ENCODE results near the gene B2M. TPM values are rescaled to one million over a fixed set of nuclear protein-coding genes. Genes with fewer than 3 reads are reported as not detected.
"Not testable (repeated sequence)": the region's sequence is repeated elsewhere in the genome, so short reads cannot be mapped to it uniquely, and the experiment has no call there.

B2M gene
- polyA plus RNA-seq (2012; ENCODE audit: insufficient read depth, insufficient read length): 1,962 TPM

DNA sequence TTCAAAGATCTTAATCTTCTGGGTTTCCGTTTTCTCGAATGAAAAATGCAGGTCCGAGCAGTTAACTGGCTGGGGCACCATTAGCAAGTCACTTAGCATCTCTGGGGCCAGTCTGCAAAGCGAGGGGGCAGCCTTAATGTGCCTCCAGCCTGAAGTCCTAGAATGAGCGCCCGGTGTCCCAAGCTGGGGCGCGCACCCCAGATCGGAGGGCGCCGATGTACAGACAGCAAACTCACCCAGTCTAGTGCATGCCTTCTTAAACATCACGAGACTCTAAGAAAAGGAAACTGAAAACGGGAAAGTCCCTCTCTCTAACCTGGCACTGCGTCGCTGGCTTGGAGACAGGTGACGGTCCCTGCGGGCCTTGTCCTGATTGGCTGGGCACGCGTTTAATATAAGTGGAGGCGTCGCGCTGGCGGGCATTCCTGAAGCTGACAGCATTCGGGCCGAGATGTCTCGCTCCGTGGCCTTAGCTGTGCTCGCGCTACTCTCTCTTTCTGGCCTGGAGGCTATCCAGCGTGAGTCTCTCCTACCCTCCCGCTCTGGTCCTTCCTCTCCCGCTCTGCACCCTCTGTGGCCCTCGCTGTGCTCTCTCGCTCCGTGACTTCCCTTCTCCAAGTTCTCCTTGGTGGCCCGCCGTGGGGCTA lies at the start of gene B2M, which contains the start of gene PATL2:
Gene B2M (plus strand): TSS at position 422 of the 647 bp plus-strand sequence. CDS start 30 bp downstream, at position 452.
Gene PATL2 (minus strand): TSS at position 228 of the 647 bp plus-strand sequence. CDS start 34,833 bp downstream, outside the sequence.
- H3K4me3 ChIP-seq (ENCODE audit: low read length): peak within 1 kb of the TSS; percentile 91
- peak; percentile 96 for DNase-seq (ENCODE audit: low read depth, low spot score)

- no peak for DNase-seq (ENCODE audit: low read depth, low spot score)
- no peak overlapping the region for H3K4me3 ChIP-seq (ENCODE audit: low read length)
These were observed 49.7 kb upstream of the B2M start for GRCh38 chr15:44661576-44661975.

GRCh38 chr15:44662478-44663409 lies 48.6 kb upstream of the B2M start:
- DNase-seq (ENCODE audit: low read depth, low spot score): peak; percentile 52
- peak overlapping the region; percentile 86 for H3K4me3 ChIP-seq (ENCODE audit: low read length)

GRCh38 chr15:44663410-44664308 lies 47.7 kb upstream of the B2M start, which contains the start of gene SPG11:
Gene SPG11, minus strand, starts transcription at chr15:44663662. Its CDS starts 15 bp downstream, at chr15:44663647.
- DNase-seq (ENCODE audit: low read depth, low spot score): peak; percentile 96
- H3K4me3 ChIP-seq (ENCODE audit: low read length): peak within 1 kb of the TSS; percentile 86

- H3K4me3 ChIP-seq (ENCODE audit: low read length): no peak overlapping the region
- DNase-seq (ENCODE audit: low read depth, low spot score): no peak
These were observed 44.9 kb upstream of the B2M start for GRCh38 chr15:44666210-44667038.

GRCh38 chr15:44667039-44667360 lies 44.3 kb upstream of the B2M start:
- DNase-seq (ENCODE audit: low read depth, low spot score): no peak
- H3K4me3 ChIP-seq (ENCODE audit: low read length): no peak overlapping the region

GRCh38 chr15:44668921-44669320 lies 42.4 kb upstream of the B2M start:
- no peak for DNase-seq (ENCODE audit: low read depth, low spot score)
- H3K4me3 ChIP-seq (ENCODE audit: low read length): no peak overlapping the region

DNA sequence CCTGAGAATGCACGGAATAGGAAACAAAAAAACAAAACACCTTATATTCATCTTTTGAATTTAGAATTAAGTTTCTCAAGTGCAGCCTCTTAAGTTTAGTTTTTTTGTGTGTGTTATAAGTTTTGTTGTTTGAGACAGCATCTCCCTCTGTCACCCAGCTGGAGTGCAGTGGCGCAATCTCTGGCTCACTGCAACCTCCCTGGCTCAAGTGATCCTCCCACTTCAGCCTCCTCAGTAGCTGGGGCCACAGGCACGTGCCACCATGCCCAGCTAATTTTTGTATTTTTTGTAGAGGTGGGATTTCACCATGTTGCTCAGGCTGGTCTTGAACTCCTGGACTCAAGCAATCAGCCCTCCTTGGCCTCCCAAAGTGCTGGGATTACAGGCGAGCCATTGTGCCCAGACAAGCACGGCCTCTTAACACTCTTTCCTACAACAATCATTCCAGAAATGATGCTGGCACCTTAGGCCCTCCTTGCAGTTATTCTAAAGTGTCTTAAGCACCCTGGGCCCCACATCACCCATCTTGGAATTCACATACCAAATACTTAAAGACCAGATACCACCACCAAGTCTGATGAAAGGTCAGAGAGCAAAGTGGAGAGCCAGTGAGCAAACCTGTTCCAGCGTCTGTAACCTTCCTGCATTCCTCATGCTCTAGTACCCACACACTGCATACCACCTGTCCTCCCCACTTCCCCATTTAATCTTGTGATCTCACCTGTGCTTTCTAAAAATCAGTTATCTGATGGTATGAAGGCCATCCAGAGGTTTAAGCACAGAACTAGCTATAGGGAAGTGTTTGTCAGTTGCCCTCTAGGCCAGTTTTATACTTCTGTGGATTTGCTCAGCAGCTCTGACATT lies 41.0 kb upstream of the B2M start:
- DNase-seq (ENCODE audit: low read depth, low spot score): no peak
- H3K4me3 ChIP-seq (ENCODE audit: low read length): no peak overlapping the region

- no peak for DNase-seq (ENCODE audit: low read depth, low spot score)
- no peak overlapping the region for H3K4me3 ChIP-seq (ENCODE audit: low read length)
These were observed 37.7 kb upstream of the B2M start for GRCh38 chr15:44673639-44674038.

GRCh38 chr15:44675911-44676310 lies 35.4 kb upstream of the B2M start:
- DNase-seq (ENCODE audit: low read depth, low spot score): no peak
- H3K4me3 ChIP-seq (ENCODE audit: low read length): no peak overlapping the region

DNA sequence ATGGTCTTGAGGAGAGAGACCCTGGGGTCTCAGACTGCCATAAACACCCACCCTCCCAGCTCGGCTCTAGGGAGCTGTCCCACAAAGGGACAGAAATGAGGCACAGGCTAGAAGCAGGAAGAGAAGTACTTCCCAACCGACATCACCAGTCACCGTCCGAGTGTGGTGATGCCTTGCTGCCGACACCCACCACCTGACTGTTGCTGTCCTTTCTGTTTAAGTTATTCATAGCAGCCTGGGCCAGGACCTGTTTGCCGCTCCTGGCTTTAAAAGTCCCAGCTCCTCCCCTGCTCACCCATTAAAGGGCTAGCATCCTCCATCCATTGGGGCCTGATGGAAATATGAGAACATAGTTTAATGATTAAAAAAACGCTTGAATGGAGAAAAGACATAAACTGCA lies 34.6 kb upstream of the B2M start:
- H3K4me3 ChIP-seq (ENCODE audit: low read length): no peak overlapping the region
- DNase-seq (ENCODE audit: low read depth, low spot score): no peak

DNA sequence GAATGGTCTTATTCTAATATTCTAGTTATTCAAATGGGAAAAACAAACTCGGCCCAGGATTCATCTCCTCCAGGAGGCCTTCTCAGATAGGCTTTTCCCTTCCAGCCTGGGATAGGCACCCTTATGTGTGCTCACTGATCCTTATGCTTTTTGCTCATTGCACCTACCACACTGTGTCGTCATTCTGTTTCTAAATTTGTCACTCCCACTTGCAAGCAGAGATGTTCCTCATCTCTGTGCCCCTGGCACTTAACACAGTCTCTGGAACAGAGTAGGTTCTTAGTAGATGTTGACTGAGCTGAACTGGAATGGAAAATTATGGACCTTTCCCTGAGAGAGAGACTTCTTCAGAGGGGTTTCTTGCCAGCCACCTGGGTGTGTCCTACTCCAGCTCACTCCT lies 29.1 kb upstream of the B2M start:
- DNase-seq (ENCODE audit: low read depth, low spot score): no peak
- no peak overlapping the region for H3K4me3 ChIP-seq (ENCODE audit: low read length)

DNA sequence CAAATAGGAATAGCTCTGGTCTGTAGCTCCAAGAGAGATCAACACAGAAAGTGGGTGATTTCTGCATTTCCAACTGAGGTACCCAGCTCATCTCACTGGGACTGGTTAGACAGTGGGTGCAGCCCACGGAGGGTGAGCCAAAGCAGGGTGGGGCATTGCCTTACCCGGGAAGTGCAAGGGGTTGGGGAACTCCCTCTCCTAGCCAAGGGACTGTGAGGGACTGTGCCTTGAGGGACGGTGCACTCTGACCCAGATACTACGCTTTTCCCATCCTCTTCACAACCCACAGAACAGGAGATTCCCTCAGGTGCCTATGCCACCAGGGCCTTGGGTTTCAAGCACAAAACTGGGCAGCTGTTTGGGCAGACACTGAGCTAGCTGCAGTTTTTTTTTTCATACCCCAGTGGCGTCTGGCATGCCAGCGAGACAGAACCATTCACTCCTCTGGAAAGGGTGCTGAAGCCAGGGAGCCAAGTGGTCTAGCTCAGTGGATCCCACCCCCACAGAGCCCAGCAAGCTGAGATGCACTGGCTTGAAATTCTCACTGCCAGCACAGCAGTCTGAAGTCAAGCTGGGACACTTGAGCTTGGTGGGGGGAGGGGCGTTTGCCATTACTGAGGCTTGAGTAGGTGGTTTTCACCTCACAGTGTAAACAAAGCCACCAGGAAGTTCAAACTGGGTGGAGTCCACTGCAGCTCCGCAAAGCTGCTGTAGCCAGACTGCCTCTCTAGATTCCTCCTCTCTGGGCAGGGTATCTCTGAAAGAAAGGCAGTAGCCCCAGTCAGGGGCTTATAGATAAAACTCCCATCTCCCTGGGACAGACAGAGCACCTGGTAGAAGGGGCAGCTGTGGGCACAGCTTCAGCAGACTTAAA lies 28.3 kb upstream of the B2M start:
- DNase-seq (ENCODE audit: low read depth, low spot score): peak; percentile 75
- 0 out of 2 replicates have a peak overlapping the region, but pooled peaks have one; percentile 3 for H3K4me3 ChIP-seq (ENCODE audit: low read length)

- H3K4me3 ChIP-seq (ENCODE audit: low read length): not testable (repeated sequence)
These were observed 22.0 kb upstream of the B2M start for GRCh38 chr15:44689318-44689717.

GRCh38 chr15:44690245-44690644 lies 21.1 kb upstream of the B2M start:
- not testable (repeated sequence) for H3K4me3 ChIP-seq (ENCODE audit: low read length); DNase-seq (ENCODE audit: low read depth, low spot score)

More at GRCh38 chr15:44689318-44689717, 22.0 kb upstream of the B2M start:
- not testable (repeated sequence) for DNase-seq (ENCODE audit: low read depth, low spot score)

DNA sequence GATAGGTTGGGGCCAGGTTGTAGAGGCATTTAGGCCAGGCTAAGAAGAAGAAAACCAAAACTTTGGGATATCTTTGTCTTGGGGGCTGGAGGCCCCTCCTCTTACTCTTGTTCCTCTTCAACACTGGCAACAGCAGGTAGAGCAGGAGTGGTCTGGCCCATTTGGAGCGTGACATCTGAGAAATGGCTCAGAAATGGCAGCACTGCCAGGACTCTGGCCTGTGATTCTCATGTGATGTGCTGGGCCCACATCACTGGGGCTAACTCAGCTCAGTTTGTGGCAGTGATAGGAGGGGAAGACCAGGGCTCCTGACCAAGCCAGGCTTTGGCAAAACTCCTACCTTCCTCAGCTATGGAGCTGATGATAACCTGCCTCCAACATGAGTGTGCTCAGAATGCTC lies 18.7 kb upstream of the B2M start:
- DNase-seq (ENCODE audit: low read depth, low spot score): no peak
- H3K4me3 ChIP-seq (ENCODE audit: low read length): no peak overlapping the region

All from Jurkat, Clone E6-1 (cell line).